ENCODE measurements around the gene ZNF576. TPM values are rescaled to one million over a fixed set of nuclear protein-coding genes. Genes with fewer than 3 reads are reported as not detected.

The ZNF576 gene
- total RNA-seq, 4 donors from 2014 or later: 4.8 to 16.8 (median 14.3) TPM

- 58 to 72% methylated on average over 7 of the region's 7 CpGs for WGBS, 2 donors
- no peak overlapping the region for H3K4me3 ChIP-seq (ENCODE audit: low read depth, poor library complexity, severe bottlenecking)
- no peak for TF ChIP-seq CTCF (IDR thresholded peaks at IDR 0.05)
- no peak for TF ChIP-seq POLR2A (IDR thresholded peaks at IDR 0.05)
- intact Hi-C loops (cut with DNase I; ENCODE audit: low total_unique reads): no loop called here
- no peak for DNase-seq (ENCODE audit: low spot score in 2 of 2)
Measured at GRCh38 chr19:43605875-43606568, 9.6 kb downstream of the ZNF576 start.

GRCh38 chr19:43606569-43607229 is 10.3 kb downstream of the ZNF576 start:
- no peak overlapping the region for H3K4me3 ChIP-seq (ENCODE audit: low read depth, poor library complexity, severe bottlenecking)
- TF ChIP-seq CTCF (IDR thresholded peaks at IDR 0.05) (no peak), POLR2A (IDR thresholded peaks at IDR 0.05) (no peak)
- intact Hi-C loops (cut with DNase I; ENCODE audit: low total_unique reads): no loop called here
- peak in 1 of 2 donors; percentile 36 for DNase-seq (ENCODE audit: low spot score in 2 of 2)
- 55% methylated on average over 7 of the region's 7 CpGs for WGBS, 2 donors

GRCh38 chr19:43607238-43608205 is 11.1 kb downstream of the ZNF576 start:
- TF ChIP-seq POLR2A (IDR thresholded peaks at IDR 0.05) (no peak), CTCF (IDR thresholded peaks at IDR 0.05) (no peak)
- WGBS, 2 donors: 65 to 71% methylated on average over 28 of the region's 28 CpGs
- no peak overlapping the region for H3K4me3 ChIP-seq (ENCODE audit: low read depth, poor library complexity, severe bottlenecking)
- intact Hi-C loops (cut with DNase I; ENCODE audit: low total_unique reads): no loop called here
- no peak for DNase-seq (ENCODE audit: low spot score in 2 of 2)

- 76 to 84% methylated on average over 7 of the region's 7 CpGs for WGBS, 2 donors
- intact Hi-C loops (cut with DNase I; ENCODE audit: low total_unique reads): no loop called here
- DNase-seq (ENCODE audit: low spot score in 2 of 2): no peak
- TF ChIP-seq POLR2A (IDR thresholded peaks at IDR 0.05): no peak
- no peak for TF ChIP-seq CTCF (IDR thresholded peaks at IDR 0.05)
- no peak overlapping the region for H3K4me3 ChIP-seq (ENCODE audit: low read depth, poor library complexity, severe bottlenecking)
Measured at GRCh38 chr19:43609872-43610271, 13.5 kb downstream of the ZNF576 start.

GRCh38 chr19:43610493-43610892 is 14.1 kb downstream of the ZNF576 start:
- no peak for DNase-seq (ENCODE audit: low spot score in 2 of 2)
- TF ChIP-seq POLR2A (IDR thresholded peaks at IDR 0.05) (no peak), CTCF (IDR thresholded peaks at IDR 0.05) (no peak)
- 77 to 84% methylated on average over 3 of the region's 3 CpGs for WGBS, 2 donors
- intact Hi-C loops (cut with DNase I; ENCODE audit: low total_unique reads): no loop called here
- H3K4me3 ChIP-seq (ENCODE audit: low read depth, poor library complexity, severe bottlenecking): no peak overlapping the region

All from lower leg skin (tissue), 4 donors.